ENCODE results near the gene RTRAF.

The RTRAF gene

GRCh38 chr14:52048641-52049204 is 59.4 kb downstream of the RTRAF start:
- FAIRE-seq (no peak), DNase-seq (ENCODE audit: insufficient read length, low spot score) (no peak)

DNA sequence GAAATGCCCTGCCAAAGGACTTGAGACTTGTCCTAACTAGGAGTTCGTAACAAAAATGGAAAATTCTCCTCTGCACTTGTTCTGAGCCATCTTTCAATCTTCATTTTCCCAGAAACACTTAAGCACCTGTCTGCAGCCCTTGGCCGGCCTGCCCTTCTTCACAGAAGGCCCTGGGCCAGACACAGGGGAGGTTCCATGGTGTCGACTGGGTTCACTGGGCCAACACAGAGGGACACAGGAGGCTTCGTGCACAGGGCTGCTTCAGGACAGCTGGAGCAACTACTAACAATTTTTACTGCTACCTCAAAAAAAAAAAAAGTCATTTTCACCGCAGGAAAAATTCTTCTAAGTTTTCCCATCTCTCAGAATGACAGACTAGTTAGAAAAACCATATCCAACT is 59.9 kb downstream of the RTRAF start:
- DNase-seq (ENCODE audit: insufficient read length, low spot score): no peak
- no peak for FAIRE-seq

GRCh38 chr14:52049721-52050588 is 60.6 kb downstream of the RTRAF start:
- FAIRE-seq (no peak), DNase-seq (ENCODE audit: insufficient read length, low spot score) (no peak)

GRCh38 chr14:52051251-52051650 is 61.9 kb downstream of the RTRAF start:
- FAIRE-seq (no peak), DNase-seq (ENCODE audit: insufficient read length, low spot score) (no peak)

GRCh38 chr14:52051871-52052270 is 62.5 kb downstream of the RTRAF start:
- FAIRE-seq (no peak), DNase-seq (ENCODE audit: insufficient read length, low spot score) (no peak)

- no peak for FAIRE-seq
- DNase-seq (ENCODE audit: insufficient read length, low spot score): no peak
These were observed 63.1 kb downstream of the RTRAF start for GRCh38 chr14:52052288-52052943.

- FAIRE-seq (no peak), DNase-seq (ENCODE audit: insufficient read length, low spot score) (no peak)
These were observed 63.7 kb downstream of the RTRAF start for GRCh38 chr14:52053044-52053443.

DNA sequence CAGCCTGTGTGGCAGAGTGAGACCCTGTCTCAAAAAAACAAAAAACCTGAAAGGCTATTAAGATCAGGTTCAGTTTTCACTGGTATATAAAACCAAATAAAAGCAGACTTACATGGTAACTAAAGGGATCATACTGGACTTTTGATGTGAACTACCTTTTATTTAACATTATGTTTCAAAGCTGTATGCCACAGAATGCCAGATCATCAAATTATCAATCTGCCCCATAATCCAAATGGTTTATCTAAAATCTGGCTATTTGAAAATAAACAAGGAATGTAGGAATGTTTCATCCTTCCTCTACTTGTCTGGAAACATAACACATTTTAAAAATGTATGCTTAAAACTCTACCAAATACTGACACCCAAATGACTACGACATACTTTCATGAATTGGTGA is 65.3 kb downstream of the RTRAF start:
- FAIRE-seq (no peak), DNase-seq (ENCODE audit: insufficient read length, low spot score) (no peak)

- DNase-seq (ENCODE audit: insufficient read length, low spot score) (no peak), FAIRE-seq (no peak)
These were observed 65.8 kb downstream of the RTRAF start for GRCh38 chr14:52055167-52055566.

DNA sequence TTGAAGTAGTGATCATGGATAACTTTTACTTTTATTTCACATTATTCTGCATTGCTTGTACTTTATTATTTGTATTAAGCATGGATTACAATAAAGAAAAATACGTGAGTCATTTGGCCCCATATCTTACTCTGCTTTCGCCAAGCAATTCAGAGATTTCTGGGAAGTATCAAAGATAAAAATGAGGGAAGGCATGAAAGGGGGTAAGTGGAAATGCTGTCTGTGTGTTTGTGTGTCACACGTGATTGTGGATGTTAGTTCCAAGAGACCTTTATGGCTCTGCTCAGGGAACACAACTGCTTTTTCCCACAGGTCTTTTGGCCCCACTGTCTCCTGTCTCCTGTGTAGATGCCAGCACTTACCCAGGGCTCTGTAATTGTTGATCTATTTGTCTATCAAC is 69.0 kb downstream of the RTRAF start:
- no peak for DNase-seq (ENCODE audit: insufficient read length, low spot score)
- no peak for FAIRE-seq

DNA sequence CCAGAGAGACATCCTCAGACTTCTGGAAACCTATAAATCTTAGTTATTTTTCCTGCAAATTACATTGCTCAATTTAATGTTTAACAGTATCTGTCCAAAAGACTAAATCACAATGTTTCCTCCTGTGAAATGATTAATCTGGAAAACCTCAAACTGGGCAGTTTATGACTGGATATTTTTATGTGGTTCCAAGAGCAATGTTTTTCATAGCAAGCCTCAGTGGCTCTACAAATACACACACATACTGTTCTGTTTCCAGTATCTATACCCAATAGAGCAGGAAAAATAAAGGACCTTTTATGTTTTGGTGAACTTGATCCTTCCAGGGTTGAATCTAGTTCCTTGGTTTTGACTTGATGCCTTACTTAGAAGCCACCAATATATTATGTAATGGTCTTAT is 70.3 kb downstream of the RTRAF start:
- DNase-seq (ENCODE audit: insufficient read length, low spot score) (no peak), FAIRE-seq (no peak)

GRCh38 chr14:52060080-52060479 is 70.7 kb downstream of the RTRAF start:
- FAIRE-seq (no peak), DNase-seq (ENCODE audit: insufficient read length, low spot score) (no peak)
